ENCODE measurements around the gene SIX3. TPM values are rescaled to one million over a fixed set of nuclear protein-coding genes. Genes with fewer than 3 reads are reported as not detected.

SIX3 gene
- total and polyA plus RNA-seq, 2 donors (not counting 1 experiment from before 2014, with no cell fraction given): not detected

DNA sequence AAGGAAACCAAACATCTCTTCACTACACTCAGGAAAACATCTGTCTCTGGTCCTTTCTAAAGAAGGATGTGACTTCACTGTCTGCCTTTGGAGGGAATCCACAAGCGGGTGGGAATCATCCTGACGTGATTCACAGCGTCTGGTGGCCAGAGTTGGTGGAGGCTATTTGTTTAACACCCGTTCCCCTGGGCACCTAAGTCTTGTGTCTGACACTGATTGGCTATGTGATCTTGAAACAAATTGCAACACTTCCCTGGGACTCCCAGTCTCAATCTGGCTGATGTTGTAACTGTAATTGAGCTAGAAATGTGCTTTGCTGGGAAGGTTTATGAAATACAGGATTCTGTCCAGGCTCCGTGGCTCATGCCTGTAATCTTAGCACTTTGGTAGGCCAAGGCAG lies 28.8 kb upstream of the SIX3 start:
- Histone ChIP-seq H3K36me3 (replicated peaks in 1 of 2; ENCODE audit: control extremely low read depth in 1 of 2, control insufficient read depth in 1 of 2, extremely low read depth in 1 of 2, insufficient read depth in 2 of 2, low read length in 1 of 2) (no peaks in the 10 kb centered on the region), H3K4me1 (ENCODE audit: control insufficient read depth in 2 of 2, insufficient read depth in 2 of 2, low read length in 2 of 2) (no peaks in the 10 kb centered on the region), H3K4me2 (replicated peaks; ENCODE audit: low read depth, low read length, poor library complexity, severe bottlenecking) (no peak overlapping the region), H3K9ac (ENCODE audit: low read length) (no peak overlapping the region), H4K20me1 (ENCODE audit: control insufficient read depth, insufficient read depth, low read length, poor library complexity, severe bottlenecking) (no peaks in the 10 kb centered on the region), H3K79me2 (ENCODE audit: control insufficient read depth, insufficient read depth, low read length) (no peaks in the 10 kb centered on the region), H3K4me3 (ENCODE audit: control extremely low read depth in 1 of 5, extremely low read depth in 1 of 5, insufficient read depth in 1 of 5, low read depth in 2 of 5, low read length in 4 of 5) (no peak overlapping the region), H3K27ac (ENCODE audit: low read length in 2 of 2) (no peak overlapping the region), H3K27me3 (replicated peaks in 1 of 4; ENCODE audit: control extremely low read depth in 1 of 4, control insufficient read depth in 3 of 4, insufficient read depth in 4 of 4, low read length in 3 of 4) (peaks cover 0 to 10% (median 1%) of the 10 kb centered on the region in 4 experiments), H2AFZ (ENCODE audit: insufficient read depth, low read depth, low read length, poor library complexity, severe bottlenecking) (no peak overlapping the region), H3K9me3 (ENCODE audit: control extremely low read depth in 1 of 3, control insufficient read depth in 2 of 3, insufficient read depth in 1 of 3, low read length in 2 of 3) (peaks cover 10 to 16% (median 15%) of the 10 kb centered on the region in 3 donors)
- H3K4me3 Mint-ChIP-seq: no peak overlapping the region
- no peak for TF ChIP-seq EZH2 (IDR thresholded peaks at IDR 0.05; ENCODE audit: borderline replicate concordance, insufficient read depth, low read depth, low read length, poor library complexity, severe bottlenecking)
- TF ChIP-seq, protein P1, sequence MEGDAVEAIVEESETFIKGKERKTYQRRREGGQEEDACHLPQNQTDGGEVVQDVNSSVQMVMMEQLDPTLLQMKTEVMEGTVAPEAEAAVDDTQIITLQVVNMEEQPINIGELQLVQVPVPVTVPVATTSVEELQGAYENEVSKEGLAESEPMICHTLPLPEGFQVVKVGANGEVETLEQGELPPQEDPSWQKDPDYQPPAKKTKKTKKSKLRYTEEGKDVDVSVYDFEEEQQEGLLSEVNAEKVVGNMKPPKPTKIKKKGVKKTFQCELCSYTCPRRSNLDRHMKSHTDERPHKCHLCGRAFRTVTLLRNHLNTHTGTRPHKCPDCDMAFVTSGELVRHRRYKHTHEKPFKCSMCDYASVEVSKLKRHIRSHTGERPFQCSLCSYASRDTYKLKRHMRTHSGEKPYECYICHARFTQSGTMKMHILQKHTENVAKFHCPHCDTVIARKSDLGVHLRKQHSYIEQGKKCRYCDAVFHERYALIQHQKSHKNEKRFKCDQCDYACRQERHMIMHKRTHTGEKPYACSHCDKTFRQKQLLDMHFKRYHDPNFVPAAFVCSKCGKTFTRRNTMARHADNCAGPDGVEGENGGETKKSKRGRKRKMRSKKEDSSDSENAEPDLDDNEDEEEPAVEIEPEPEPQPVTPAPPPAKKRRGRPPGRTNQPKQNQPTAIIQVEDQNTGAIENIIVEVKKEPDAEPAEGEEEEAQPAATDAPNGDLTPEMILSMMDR (IDR thresholded peaks at IDR 0.05): no peak
- peaks cover 7% of the 10 kb centered on the region for H3K9me3 Mint-ChIP-seq (ENCODE audit: insufficient read depth)
- H3K27me3 Mint-ChIP-seq: peaks cover 35% of the 10 kb centered on the region
- H3K27ac Mint-ChIP-seq: no peak overlapping the region
- intact Hi-C loops (cut with micrococcal nuclease): no loop called here
- 64% methylated on average over 5 of the region's 5 CpGs for WGBS (ENCODE audit: insufficient coverage)
- POLR2A ChIA-PET: no interaction called here
- no peak for DNase-seq
- H3K4me1 Mint-ChIP-seq: no peaks in the 10 kb centered on the region
- CTCF ChIA-PET: no interaction called here
- ATAC-seq (ENCODE audit: low read depth): no peak

DNA sequence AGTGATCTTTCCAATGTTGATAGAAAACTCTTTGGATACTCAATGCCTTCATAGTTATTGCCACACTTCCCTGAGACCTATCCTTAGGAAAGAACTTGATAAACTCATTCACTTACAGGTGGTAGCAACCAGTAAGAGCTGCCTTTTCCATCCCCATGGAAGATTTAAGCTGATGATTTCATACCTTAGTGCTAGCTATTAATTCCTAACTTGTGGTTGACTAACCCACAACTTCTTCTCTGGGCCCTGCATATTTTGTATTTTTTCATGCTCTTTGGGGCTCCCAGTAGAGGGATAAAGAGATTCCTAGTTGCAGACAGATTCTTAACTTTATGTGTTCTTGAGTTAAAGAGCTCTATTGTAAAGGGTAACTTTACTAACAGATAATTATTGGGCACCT lies 25.2 kb upstream of the SIX3 start:
- no peaks in the 10 kb centered on the region for H3K4me1 Mint-ChIP-seq
- Histone ChIP-seq H3K36me3 (replicated peaks in 1 of 2; ENCODE audit: control extremely low read depth in 1 of 2, control insufficient read depth in 1 of 2, extremely low read depth in 1 of 2, insufficient read depth in 2 of 2, low read length in 1 of 2) (no peaks in the 10 kb centered on the region), H3K27me3 (replicated peaks in 1 of 4; ENCODE audit: control extremely low read depth in 1 of 4, control insufficient read depth in 3 of 4, insufficient read depth in 4 of 4, low read length in 3 of 4) (peaks cover 0 to 12% (median 6%) of the 10 kb centered on the region in 4 experiments), H2AFZ (ENCODE audit: insufficient read depth, low read depth, low read length, poor library complexity, severe bottlenecking) (no peak overlapping the region), H3K79me2 (ENCODE audit: control insufficient read depth, insufficient read depth, low read length) (no peaks in the 10 kb centered on the region), H3K9ac (ENCODE audit: low read length) (no peak overlapping the region), H3K4me2 (replicated peaks; ENCODE audit: low read depth, low read length, poor library complexity, severe bottlenecking) (no peak overlapping the region), H3K9me3 (ENCODE audit: control extremely low read depth in 1 of 3, control insufficient read depth in 2 of 3, insufficient read depth in 1 of 3, low read length in 2 of 3) (peaks cover 0 to 4% (median under 1%) of the 10 kb centered on the region in 3 donors), H3K4me1 (ENCODE audit: control insufficient read depth in 2 of 2, insufficient read depth in 2 of 2, low read length in 2 of 2) (no peaks in the 10 kb centered on the region), H3K27ac (ENCODE audit: low read length in 2 of 2) (no peak overlapping the region), H4K20me1 (ENCODE audit: control insufficient read depth, insufficient read depth, low read length, poor library complexity, severe bottlenecking) (no peaks in the 10 kb centered on the region), H3K4me3 (ENCODE audit: control extremely low read depth in 1 of 5, extremely low read depth in 1 of 5, insufficient read depth in 1 of 5, low read depth in 2 of 5, low read length in 4 of 5) (no peak overlapping the region)
- H3K27me3 Mint-ChIP-seq: peaks cover 54% of the 10 kb centered on the region
- no peak overlapping the region for H3K27ac Mint-ChIP-seq
- H3K4me3 Mint-ChIP-seq: no peak overlapping the region
- H3K9me3 Mint-ChIP-seq (ENCODE audit: insufficient read depth): peaks cover 4% of the 10 kb centered on the region
- intact Hi-C loops (cut with micrococcal nuclease): no loop called here
- no peak for TF ChIP-seq EZH2 (IDR thresholded peaks at IDR 0.05; ENCODE audit: borderline replicate concordance, insufficient read depth, low read depth, low read length, poor library complexity, severe bottlenecking)
- TF ChIP-seq, protein P1 (IDR thresholded peaks at IDR 0.05): no peak
- ChIA-PET CTCF (no interaction called here), POLR2A (no interaction called here)
- DNase-seq (no peak), ATAC-seq (ENCODE audit: low read depth) (no peak)

Measured in B cell (primary cell).